GM10266 (cell line): ENCODE results near the gene ZNF22.

Experiments used
- DNase-seq: peaks from one replicate; pipeline ENCODE4 v3.0.0; 2012; ENCODE audit errors: extremely low spot score
- CTCF ChIP-seq: IDR thresholded peaks from 2 replicates; pipeline ENCODE4 v1.5.1; 2012; ENCODE audit warnings: mild to moderate bottlenecking, low read depth; ENCODE audit not compliant: control insufficient read depth, insufficient read depth; ENCODE audit errors: missing control alignments

ZNF22 gene

GRCh38 chr10:44993922-44994751 lies 6.6 kb upstream of the ZNF22 start:
- no peak for DNase-seq
- TF ChIP-seq CTCF = no peak

DNA sequence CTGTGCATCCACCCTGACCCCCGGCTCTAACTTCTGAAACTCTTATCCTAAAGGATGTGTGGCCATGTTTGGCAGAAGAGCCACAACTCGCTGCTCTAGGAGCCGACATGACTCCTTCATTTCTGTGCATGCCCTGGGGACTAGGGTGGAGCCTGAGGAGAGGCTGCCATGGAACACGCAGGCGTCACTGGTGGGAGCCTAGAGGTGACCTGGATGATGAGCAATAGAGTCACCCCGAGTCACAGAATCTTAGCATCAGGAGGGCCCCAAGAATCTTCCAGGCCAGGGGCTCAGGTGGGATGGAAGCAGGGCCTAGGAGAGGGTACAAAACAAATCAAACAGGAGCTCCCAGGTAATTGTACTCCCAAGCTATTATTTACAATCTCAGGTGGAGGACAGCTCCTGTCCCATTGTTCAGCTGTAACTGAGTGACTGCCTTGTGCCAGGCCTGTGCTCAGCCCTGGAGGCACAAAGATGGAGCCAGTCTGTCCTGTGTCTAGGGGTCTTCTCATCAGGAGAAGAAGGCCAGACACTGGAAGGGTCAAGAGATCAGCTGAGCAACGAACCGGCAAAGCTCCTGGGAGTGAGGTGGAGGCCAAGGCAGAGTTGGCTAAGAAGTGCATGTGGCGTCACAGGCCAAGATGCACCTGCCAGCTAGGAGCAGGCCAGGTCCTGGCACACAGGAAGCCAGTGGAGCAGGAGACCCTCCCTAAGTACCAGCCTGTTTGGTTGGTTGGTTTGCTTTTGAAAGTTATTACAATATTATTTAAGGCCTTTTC lies 5.8 kb upstream of the ZNF22 start:
- no peak for TF ChIP-seq CTCF
- no peak for DNase-seq

- no peak for TF ChIP-seq CTCF
- DNase-seq = no peak
These were observed 5.2 kb upstream of the ZNF22 start for GRCh38 chr10:44995581-44995913.

GRCh38 chr10:44995914-44996669 lies 4.6 kb upstream of the ZNF22 start:
- no peak for DNase-seq
- TF ChIP-seq CTCF = no peak

- no peak for DNase-seq
- no peak for TF ChIP-seq CTCF
These were observed 3.5 kb upstream of the ZNF22 start for GRCh38 chr10:44997105-44997748.

DNA sequence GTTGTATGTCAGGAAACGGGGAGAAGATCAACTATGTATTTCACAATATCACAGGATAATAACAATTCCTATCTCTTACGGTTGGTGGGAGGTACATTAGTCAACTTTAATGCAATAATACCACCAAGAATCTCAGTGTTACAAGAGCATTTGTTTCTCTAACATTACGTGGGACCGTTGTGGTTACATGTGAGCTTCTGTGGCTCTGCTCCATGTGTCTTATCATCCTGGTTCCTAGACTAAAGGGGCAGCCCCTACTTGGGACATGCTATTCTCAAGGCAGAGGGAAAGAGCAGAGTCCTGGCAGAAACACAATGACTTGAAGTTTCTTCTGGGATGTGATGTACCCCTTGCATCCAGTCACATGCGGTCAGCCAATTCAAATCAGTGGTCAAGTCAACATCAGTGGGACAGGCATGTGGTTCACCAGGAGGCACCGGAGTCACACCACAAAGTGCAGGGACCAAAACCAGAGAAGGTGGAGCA lies 2.5 kb upstream of the ZNF22 start:
- no peak for DNase-seq
- TF ChIP-seq CTCF = no peak
